ENCODE results near the gene ATP5ME.

ATP5ME gene

GRCh38 chr4:674172-675035 is at the start of gene ATP5ME, which contains the start of gene MYL5:
Gene ATP5ME (minus strand): TSS chr4:674276. CDS start chr4:674247, 29 bp downstream.
Gene MYL5 (plus strand): TSS chr4:674542. CDS start chr4:678027, 3,485 bp downstream.
- peak; percentile 99 for TF ChIP-seq CTCF (IDR thresholded peaks at IDR 0.05; ENCODE audit: borderline replicate concordance, control extremely low read depth, extremely low read depth, insufficient read depth, missing control alignments)
- in situ Hi-C loops (cut with MboI; ENCODE audit: low sequenced_read_pairs, unreplicated experiment): no loop called here
- DNase-seq (ENCODE audit: low spot score): peak; percentile 100

- in situ Hi-C loops (cut with MboI; ENCODE audit: low sequenced_read_pairs, unreplicated experiment): no loop called here
- TF ChIP-seq CTCF (IDR thresholded peaks at IDR 0.05; ENCODE audit: borderline replicate concordance, control extremely low read depth, extremely low read depth, insufficient read depth, missing control alignments): no peak
- no peak for DNase-seq (ENCODE audit: low spot score)
These were observed 48.8 kb upstream of the ATP5ME start for GRCh38 chr4:722851-723360.

- DNase-seq (ENCODE audit: low spot score): no peak
- in situ Hi-C loops (cut with MboI; ENCODE audit: low sequenced_read_pairs, unreplicated experiment): no loop called here
- TF ChIP-seq CTCF (IDR thresholded peaks at IDR 0.05; ENCODE audit: borderline replicate concordance, control extremely low read depth, extremely low read depth, insufficient read depth, missing control alignments): no peak
These were observed 48.2 kb upstream of the ATP5ME start for GRCh38 chr4:722169-722725.

GRCh38 chr4:721261-722168 is 47.4 kb upstream of the ATP5ME start:
- in situ Hi-C loops (cut with MboI; ENCODE audit: low sequenced_read_pairs, unreplicated experiment): no loop called here
- no peak for TF ChIP-seq CTCF (IDR thresholded peaks at IDR 0.05; ENCODE audit: borderline replicate concordance, control extremely low read depth, extremely low read depth, insufficient read depth, missing control alignments)
- no peak for DNase-seq (ENCODE audit: low spot score)

- no peak for TF ChIP-seq CTCF (IDR thresholded peaks at IDR 0.05; ENCODE audit: borderline replicate concordance, control extremely low read depth, extremely low read depth, insufficient read depth, missing control alignments)
- in situ Hi-C loops (cut with MboI; ENCODE audit: low sequenced_read_pairs, unreplicated experiment): no loop called here
- DNase-seq (ENCODE audit: low spot score): no peak
These were observed 46.2 kb upstream of the ATP5ME start for GRCh38 chr4:720111-720860.
